H9 (cell line): ENCODE measurements around the gene PIMREG. TPM values are rescaled to one million over a fixed set of nuclear protein-coding genes. Genes with fewer than 3 reads are reported as not detected.

ENCODE experiments used
- DNase-seq: peaks from one replicate; pipeline ENCODE4 v3.0.0-alpha.2; 2017
- H2AFZ ChIP-seq: one replicate; pipeline ENCODE4 v1.6.1; 2013; ENCODE audit warnings: mild to moderate bottlenecking, low read length, control low read depth, moderate library complexity
- H2AK5ac ChIP-seq: 2 replicates; pipeline ENCODE4 v1.6.1; 2013; ENCODE audit warnings: low read length, control low read depth, mixed read lengths; ENCODE audit not compliant: insufficient read length
- H2BK120ac ChIP-seq: one replicate; pipeline ENCODE4 v1.6.1; 2013; ENCODE audit warnings: low read depth, mild to moderate bottlenecking, low read length, control low read depth, inconsistent platforms; ENCODE audit not compliant: poor library complexity, severe bottlenecking
- H2BK12ac ChIP-seq: 2 replicates; pipeline ENCODE4 v1.6.1; 2013; ENCODE audit warnings: low read length, control low read depth, mixed read lengths, low read depth; ENCODE audit not compliant: insufficient read length
- H2BK15ac ChIP-seq: 2 replicates; pipeline ENCODE4 v1.6.1; 2013; ENCODE audit warnings: low read depth, low read length, control low read depth
- H2BK20ac ChIP-seq: one replicate; pipeline ENCODE4 v1.6.1; 2013; ENCODE audit warnings: low read depth, mild to moderate bottlenecking, low read length, control low read depth, inconsistent platforms; ENCODE audit not compliant: poor library complexity, severe bottlenecking
- H2BK5ac ChIP-seq: 2 replicates; pipeline ENCODE4 v1.6.1; 2013; ENCODE audit warnings: low read length, control low read depth, mixed read lengths; ENCODE audit not compliant: insufficient read length
- H3K14ac ChIP-seq: 2 replicates; pipeline ENCODE4 v1.6.1; 2013; ENCODE audit warnings: low read length, control low read depth; ENCODE audit not compliant: insufficient read depth
- H3K18ac ChIP-seq: 2 replicates; pipeline ENCODE4 v1.6.1; 2013; ENCODE audit warnings: low read depth, mild to moderate bottlenecking, mixed read lengths, low read length, control low read depth; ENCODE audit not compliant: insufficient read length
- H3K23ac ChIP-seq: 2 replicates; pipeline ENCODE4 v1.6.1; 2013; ENCODE audit warnings: low read length, control low read depth, mixed read lengths, low read depth; ENCODE audit not compliant: insufficient read length
- H3K23me2 ChIP-seq: 2 replicates; pipeline ENCODE4 v1.6.1; 2013; ENCODE audit warnings: low read depth, mild to moderate bottlenecking, mixed read lengths, low read length, control low read depth; ENCODE audit not compliant: insufficient read length, poor library complexity, severe bottlenecking
- H3K27ac ChIP-seq: 2 replicates; pipeline ENCODE4 v1.5.1; 2013; ENCODE audit warnings: low read length, control low read depth, mixed read lengths, low read depth; ENCODE audit not compliant: insufficient read length
- H3K27me3 ChIP-seq: 2 replicates; pipeline ENCODE4 v1.6.1; 2013; ENCODE audit warnings: low read length, control low read depth, inconsistent platforms; ENCODE audit not compliant: insufficient read depth
- H3K4ac ChIP-seq: 2 replicates; pipeline ENCODE4 v1.6.1; 2013; ENCODE audit warnings: low read depth, mild to moderate bottlenecking, control low read depth, inconsistent platforms, low read length, moderate library complexity
- H3K4me1 ChIP-seq: 2 replicates; pipeline ENCODE4 v1.6.1; 2013; ENCODE audit warnings: low read length, control low read depth, inconsistent platforms; ENCODE audit not compliant: insufficient read depth
- H3K4me2 ChIP-seq: 2 replicates; pipeline ENCODE4 v1.6.1; 2013; ENCODE audit warnings: low read length, control low read depth, mixed read lengths; ENCODE audit not compliant: insufficient read length, insufficient read depth
- H3K56ac ChIP-seq: 2 replicates; pipeline ENCODE4 v1.6.1; 2013; ENCODE audit warnings: low read depth, mild to moderate bottlenecking, mixed read lengths, low read length, control low read depth; ENCODE audit not compliant: insufficient read length
- H3K79me1 ChIP-seq: 2 replicates; pipeline ENCODE4 v1.6.1; 2013; ENCODE audit warnings: low read depth, mild to moderate bottlenecking, moderate library complexity, low read length, control low read depth, inconsistent platforms; ENCODE audit not compliant: insufficient read depth, poor library complexity, severe bottlenecking
- H3K79me2 ChIP-seq: 2 replicates; pipeline ENCODE4 v1.6.1; 2013; ENCODE audit warnings: low read length, control low read depth, inconsistent platforms; ENCODE audit not compliant: insufficient read depth
- H3K9ac ChIP-seq: 2 replicates; pipeline ENCODE4 v1.6.1; 2013; ENCODE audit warnings: low read length, control low read depth, mixed read lengths; ENCODE audit not compliant: insufficient read length; ENCODE audit errors: extremely low read depth
- H3K9me3 ChIP-seq: one replicate; pipeline ENCODE4 v1.6.1; 2013; ENCODE audit warnings: low read depth, low read length, inconsistent platforms; ENCODE audit not compliant: control insufficient read depth
- H3T11ph ChIP-seq: one replicate; pipeline ENCODE4 v1.6.1; 2013; ENCODE audit warnings: mild to moderate bottlenecking, low read length, control low read depth, inconsistent platforms
- H4K20me1 ChIP-seq: one replicate; pipeline ENCODE4 v1.6.1; 2013; ENCODE audit not compliant: control insufficient read depth, insufficient read length, insufficient read depth
- H4K5ac ChIP-seq: 2 replicates; pipeline ENCODE4 v1.6.1; 2013; ENCODE audit warnings: low read depth, mild to moderate bottlenecking, mixed read lengths, low read length, control low read depth; ENCODE audit not compliant: insufficient read length
- H4K8ac ChIP-seq: replicated peaks from 2 replicates; pipeline ENCODE4 v1.6.1; 2013; ENCODE audit warnings: low read length, control low read depth, mixed read lengths, low read depth; ENCODE audit not compliant: insufficient read length
- H4K91ac ChIP-seq: 2 replicates; pipeline ENCODE4 v1.6.1; 2013; ENCODE audit warnings: low read depth, mild to moderate bottlenecking, moderate library complexity, mixed read lengths, low read length, control low read depth; ENCODE audit not compliant: insufficient read length
- H3K27ac Mint-ChIP-seq, 3 experiments: 2 replicates in 2 of 3; 3 replicates in 1 of 3; pipeline ENCODE4 v1.8.0; 2020 to 2021; ENCODE audit warnings: mixed read lengths in 3 of 3, mild to moderate bottlenecking in 1 of 3, moderate library complexity in 1 of 3
- H3K27me3 Mint-ChIP-seq: 2 replicates; pipeline ENCODE4 v1.8.0; 2021; ENCODE audit warnings: low read depth, mild to moderate bottlenecking, moderate library complexity, mixed read lengths
- H3K36me3 Mint-ChIP-seq, 3 experiments: 2 replicates in 2 of 3; 3 replicates in 1 of 3; pipeline ENCODE4 v1.8.0; 2020 to 2021; ENCODE audit warnings: low read depth in 3 of 3, mixed read lengths in 3 of 3; ENCODE audit not compliant: insufficient read depth in 1 of 3
- H3K4me1 Mint-ChIP-seq, 2 experiments: 2 replicates each; pipeline ENCODE4 v1.8.0; 2020; ENCODE audit warnings: mixed read lengths in 2 of 2
- H3K4me3 Mint-ChIP-seq, 2 experiments: 2 replicates in 1 of 2; 3 replicates in 1 of 2; pipeline ENCODE4 v1.8.0; 2020 to 2021; ENCODE audit warnings: mild to moderate bottlenecking in 2 of 2, mixed read lengths in 2 of 2, moderate library complexity in 1 of 2
- H3K9me3 Mint-ChIP-seq, 2 experiments: 2 replicates in 1 of 2; 3 replicates in 1 of 2; pipeline ENCODE4 v1.8.0; 2020; ENCODE audit warnings: mild to moderate bottlenecking in 2 of 2, mixed read lengths in 2 of 2, moderate library complexity in 1 of 2
- whole genome bisulfite sequencing: extraction: QIAGEN DNeasy Blood & Tissue Kit; methylation state at CpG from one replicate; pipeline ENCODE4 v1.1.7; 2013; ENCODE audit warnings: missing lambda C conversion rate, low lambda C conversion rate, mixed read lengths; ENCODE audit not compliant: insufficient read length; ENCODE audit errors: extremely low coverage; 5-methylcytosine and 5-hydroxymethylcytosine counted together
- total RNA-seq: library from RNA; stranded (reverse); gene quantifications from 2 replicates; pipeline ENCODE4 v1.2.1, GENCODE V29; 2021
- TF ChIP-seq, protein P1 (sequence below): fragments of 200-600 bp; sonication (generic); conservative IDR thresholded peaks from 3 replicates; pipeline ENCODE4 v1.8.0; 2021; ENCODE audit warnings: antibody characterized with exemption, mild to moderate bottlenecking

The PIMREG gene
- total RNA-seq, 1 experiment from 2014 or later, result 91.6 TPM

- H3K4me2 ChIP-seq, result no peak overlapping the region
- H4K91ac ChIP-seq, result no peak overlapping the region
- no peaks in the 10 kb centered on the region for H3K79me2 ChIP-seq
- Mint-ChIP-seq H3K4me3 (no peak overlapping the region), H3K27ac (no peak overlapping the region), H3K9me3 (no peaks in the 10 kb centered on the region), H3K36me3 (no peaks in the 10 kb centered on the region), H3K4me1 (peaks cover 40 to 42% of the 10 kb centered on the region in 2 experiments), H3K27me3 (no peaks in the 10 kb centered on the region; the same call in none of the 2 replicates)
- no CpG with 5 or more reads among the region's 16 CpGs for WGBS
- H3K56ac ChIP-seq, result no peak overlapping the region
- H3K9ac ChIP-seq, result no peak overlapping the region
- no peak overlapping the region for H4K8ac ChIP-seq
- H3K23me2 ChIP-seq, result no peaks in the 10 kb centered on the region
- H2AK5ac ChIP-seq, result no peak overlapping the region
- DNase-seq, result no peak
- H2BK120ac ChIP-seq, result no peak overlapping the region
- H4K5ac ChIP-seq, result no peak overlapping the region
- no peak overlapping the region for H3K18ac ChIP-seq
- no peak overlapping the region for H3K27ac ChIP-seq
- no peaks in the 10 kb centered on the region for H4K20me1 ChIP-seq
- H3K27me3 ChIP-seq, result no peaks in the 10 kb centered on the region
- no peak overlapping the region for H2BK5ac ChIP-seq
- H2BK20ac ChIP-seq, result no peak overlapping the region
- no peak overlapping the region for H3K23ac ChIP-seq
- H3K4ac ChIP-seq, result no peak overlapping the region
- no peak overlapping the region for H2AFZ ChIP-seq
- H3T11ph ChIP-seq, result no peak overlapping the region
- H2BK12ac ChIP-seq, result no peak overlapping the region
- H3K4me1 ChIP-seq, result peaks cover 5% of the 10 kb centered on the region; the same call in 1 of the 2 replicates
- H3K14ac ChIP-seq, result no peak overlapping the region; the same call in 1 of the 2 replicates
- TF ChIP-seq, protein P1, sequence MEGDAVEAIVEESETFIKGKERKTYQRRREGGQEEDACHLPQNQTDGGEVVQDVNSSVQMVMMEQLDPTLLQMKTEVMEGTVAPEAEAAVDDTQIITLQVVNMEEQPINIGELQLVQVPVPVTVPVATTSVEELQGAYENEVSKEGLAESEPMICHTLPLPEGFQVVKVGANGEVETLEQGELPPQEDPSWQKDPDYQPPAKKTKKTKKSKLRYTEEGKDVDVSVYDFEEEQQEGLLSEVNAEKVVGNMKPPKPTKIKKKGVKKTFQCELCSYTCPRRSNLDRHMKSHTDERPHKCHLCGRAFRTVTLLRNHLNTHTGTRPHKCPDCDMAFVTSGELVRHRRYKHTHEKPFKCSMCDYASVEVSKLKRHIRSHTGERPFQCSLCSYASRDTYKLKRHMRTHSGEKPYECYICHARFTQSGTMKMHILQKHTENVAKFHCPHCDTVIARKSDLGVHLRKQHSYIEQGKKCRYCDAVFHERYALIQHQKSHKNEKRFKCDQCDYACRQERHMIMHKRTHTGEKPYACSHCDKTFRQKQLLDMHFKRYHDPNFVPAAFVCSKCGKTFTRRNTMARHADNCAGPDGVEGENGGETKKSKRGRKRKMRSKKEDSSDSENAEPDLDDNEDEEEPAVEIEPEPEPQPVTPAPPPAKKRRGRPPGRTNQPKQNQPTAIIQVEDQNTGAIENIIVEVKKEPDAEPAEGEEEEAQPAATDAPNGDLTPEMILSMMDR, result no peak
- H3K79me1 ChIP-seq, result no peaks in the 10 kb centered on the region
- H2BK15ac ChIP-seq, result no peak overlapping the region
- no peaks in the 10 kb centered on the region for H3K9me3 ChIP-seq
These were observed 39.3 kb downstream of the PIMREG start for GRCh38 chr17:6483507-6483906.
